ENCODE data around the gene KCNJ4. TPM values are rescaled to one million over a fixed set of nuclear protein-coding genes. Genes with fewer than 3 reads are reported as not detected.

The KCNJ4 gene
- total RNA-seq, 1 experiment from 2014 or later = not detected

DNA sequence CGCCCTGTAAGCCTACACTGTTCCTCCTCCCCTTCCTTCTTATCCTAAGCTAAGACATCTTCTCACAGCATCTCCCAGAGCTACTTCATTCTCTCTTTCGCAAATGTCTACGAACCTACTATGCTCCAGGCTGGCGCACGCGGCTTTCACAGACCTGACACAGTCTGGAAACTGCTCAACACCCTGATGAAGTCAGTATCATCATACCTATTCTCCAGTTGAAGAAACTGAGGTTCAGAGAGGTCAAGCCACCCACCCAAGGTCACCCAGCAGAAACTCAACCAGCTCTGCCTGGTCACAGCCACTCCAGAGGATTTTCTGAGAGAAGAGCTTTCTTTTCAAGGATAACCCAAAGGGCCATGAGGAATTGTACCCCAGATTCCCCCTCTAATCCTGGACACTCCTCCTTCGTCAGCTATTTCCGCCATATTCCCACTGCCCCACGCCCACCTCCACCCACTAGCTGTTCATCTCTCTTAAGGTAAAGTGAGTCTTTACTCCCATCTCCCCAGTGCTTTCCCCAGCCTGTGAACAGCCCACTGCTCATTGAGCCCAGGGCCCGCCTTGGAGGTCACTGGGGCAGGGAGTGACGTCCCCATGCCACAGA lies 1.8 kb downstream of the KCNJ4 start:
- ATAC-seq (no peak), DNase-seq (no peak)
- no peaks in the 10 kb centered on the region for H3K9me2 ChIP-seq (replicated peaks; ENCODE audit: low read length)
- H3K27ac ChIP-seq (ENCODE audit: low read length) = no peak overlapping the region
- H3K4me3 ChIP-seq (ENCODE audit: low read length) = no peak overlapping the region
- H3K9me3 ChIP-seq (ENCODE audit: low read length) = no peaks in the 10 kb centered on the region
- H3K27me3 ChIP-seq (ENCODE audit: low read length) = peaks cover 10% of the 10 kb centered on the region
- no TSS peak for BruUV-seq (replicated peaks)
- H3K79me2 ChIP-seq (ENCODE audit: low read length) = no peaks in the 10 kb centered on the region
- no peak overlapping the region for H3K4me2 ChIP-seq (ENCODE audit: low read length)
- intact Hi-C loops (cut with micrococcal nuclease) = no loop called here
- no peak overlapping the region for H2AFZ ChIP-seq (ENCODE audit: low read length)
- no peak overlapping the region for H3K9ac ChIP-seq (ENCODE audit: low read length)
- POLR2A ChIA-PET (ENCODE audit: unreplicated experiment) = no interaction called here
- TF ChIP-seq EZH2phosphoT487 (IDR thresholded peaks at IDR 0.05; ENCODE audit: borderline replicate concordance, low read length) (no peak), EZH2 (IDR thresholded peaks at IDR 0.05; ENCODE audit: low read length, unreplicated experiment) (no peak)
- TF ChIP-seq, protein P1, sequence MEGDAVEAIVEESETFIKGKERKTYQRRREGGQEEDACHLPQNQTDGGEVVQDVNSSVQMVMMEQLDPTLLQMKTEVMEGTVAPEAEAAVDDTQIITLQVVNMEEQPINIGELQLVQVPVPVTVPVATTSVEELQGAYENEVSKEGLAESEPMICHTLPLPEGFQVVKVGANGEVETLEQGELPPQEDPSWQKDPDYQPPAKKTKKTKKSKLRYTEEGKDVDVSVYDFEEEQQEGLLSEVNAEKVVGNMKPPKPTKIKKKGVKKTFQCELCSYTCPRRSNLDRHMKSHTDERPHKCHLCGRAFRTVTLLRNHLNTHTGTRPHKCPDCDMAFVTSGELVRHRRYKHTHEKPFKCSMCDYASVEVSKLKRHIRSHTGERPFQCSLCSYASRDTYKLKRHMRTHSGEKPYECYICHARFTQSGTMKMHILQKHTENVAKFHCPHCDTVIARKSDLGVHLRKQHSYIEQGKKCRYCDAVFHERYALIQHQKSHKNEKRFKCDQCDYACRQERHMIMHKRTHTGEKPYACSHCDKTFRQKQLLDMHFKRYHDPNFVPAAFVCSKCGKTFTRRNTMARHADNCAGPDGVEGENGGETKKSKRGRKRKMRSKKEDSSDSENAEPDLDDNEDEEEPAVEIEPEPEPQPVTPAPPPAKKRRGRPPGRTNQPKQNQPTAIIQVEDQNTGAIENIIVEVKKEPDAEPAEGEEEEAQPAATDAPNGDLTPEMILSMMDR (conservative IDR thresholded peaks at IDR 0.05; ENCODE audit: low read depth, low read length) = no peak
- H3K36me3 ChIP-seq (ENCODE audit: low read depth, low read length) = no peaks in the 10 kb centered on the region
- no peaks in the 10 kb centered on the region for H4K20me1 ChIP-seq (ENCODE audit: low read length)
- H3F3A ChIP-seq (ENCODE audit: low read length, unreplicated experiment) = no peaks in the 10 kb centered on the region
- CTCF ChIA-PET = no interaction called here
- H3K4me1 ChIP-seq (ENCODE audit: insufficient read depth, low read length) = no peaks in the 10 kb centered on the region

DNA sequence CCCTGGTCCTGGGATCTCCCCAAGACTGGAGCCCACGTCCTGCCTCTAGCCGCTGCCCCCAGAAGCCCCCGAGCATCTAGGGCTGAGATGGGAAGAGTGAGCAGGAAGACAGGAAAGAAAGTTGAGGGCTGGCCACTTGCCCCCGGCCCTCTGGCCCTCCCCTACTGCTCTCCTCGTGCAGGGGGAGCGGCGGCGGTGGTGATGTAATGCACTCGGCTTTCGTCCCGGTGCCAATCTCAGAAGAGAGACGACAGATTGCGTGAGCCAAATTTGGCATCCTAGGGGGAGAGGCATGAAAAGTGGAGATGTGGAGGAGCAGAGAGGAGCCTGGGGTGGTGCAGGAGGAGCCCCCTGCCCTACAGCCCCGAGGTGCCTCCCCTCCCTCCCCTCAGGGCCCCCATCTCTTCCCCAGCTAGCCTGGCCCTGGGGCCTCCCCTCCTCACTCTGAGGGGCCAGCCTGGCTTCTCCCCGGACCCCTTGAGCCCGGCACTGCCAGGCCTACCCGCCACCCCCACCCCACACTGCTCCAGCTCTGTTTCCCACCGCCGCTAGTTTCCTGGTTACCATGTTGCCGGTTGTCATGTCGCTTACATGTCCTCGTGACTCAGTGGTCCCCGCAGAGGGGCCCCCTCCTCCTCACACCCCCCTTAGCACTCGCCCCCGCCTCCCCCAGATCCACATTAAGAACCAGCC lies 2.5 kb downstream of the KCNJ4 start:
- CTCF ChIA-PET = no interaction called here
- intact Hi-C loops (cut with micrococcal nuclease) = no loop called here

DNA sequence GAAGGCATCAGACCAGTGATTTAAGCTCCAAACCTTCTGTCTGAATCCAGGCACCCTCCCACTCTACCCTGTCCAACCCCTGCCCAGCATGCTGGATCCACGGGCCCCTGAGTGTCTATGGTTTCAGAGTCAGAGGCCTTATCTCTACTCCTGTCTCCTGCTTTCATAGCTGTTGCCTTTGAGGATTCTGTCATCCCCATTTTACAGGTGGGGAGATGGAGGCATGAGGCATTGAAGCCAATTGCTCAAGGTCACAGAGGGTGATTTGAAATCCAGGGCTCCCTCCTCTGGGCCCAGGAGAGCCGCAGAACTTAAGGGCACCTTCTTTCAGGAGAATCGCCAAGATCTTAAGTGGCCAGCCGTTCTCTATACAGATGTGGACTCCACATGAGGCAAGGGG lies 3.1 kb downstream of the KCNJ4 start:
- BruUV-seq (replicated peaks) = no TSS peak
- no peaks in the 10 kb centered on the region for H4K20me1 ChIP-seq (ENCODE audit: low read length)
- TF ChIP-seq, protein P1 (conservative IDR thresholded peaks at IDR 0.05; ENCODE audit: low read depth, low read length) = no peak
- H3K27ac ChIP-seq (ENCODE audit: low read length) = no peak overlapping the region
- H3K4me1 ChIP-seq (ENCODE audit: insufficient read depth, low read length) = no peaks in the 10 kb centered on the region
- intact Hi-C loops (cut with micrococcal nuclease) = no loop called here
- no peaks in the 10 kb centered on the region for H3K9me3 ChIP-seq (ENCODE audit: low read length)
- no peak overlapping the region for H2AFZ ChIP-seq (ENCODE audit: low read length)
- ChIA-PET POLR2A (ENCODE audit: unreplicated experiment) (no interaction called here), CTCF (interaction anchor here (0.6 kb wide), 1 partner anchor 38 kb away, joined by 4 read pairs; no protein-coding TSS in a partner anchor)
- no peaks in the 10 kb centered on the region for H3K36me3 ChIP-seq (ENCODE audit: low read depth, low read length)
- H3F3A ChIP-seq (ENCODE audit: low read length, unreplicated experiment) = no peaks in the 10 kb centered on the region
- DNase-seq (no peak), ATAC-seq (no peak)
- H3K9ac ChIP-seq (ENCODE audit: low read length) = no peak overlapping the region
- H3K4me3 ChIP-seq (ENCODE audit: low read length) = no peak overlapping the region
- H3K27me3 ChIP-seq (ENCODE audit: low read length) = peaks cover 10% of the 10 kb centered on the region
- H3K9me2 ChIP-seq (replicated peaks; ENCODE audit: low read length) = no peaks in the 10 kb centered on the region
- H3K79me2 ChIP-seq (ENCODE audit: low read length) = no peaks in the 10 kb centered on the region
- no peak overlapping the region for H3K4me2 ChIP-seq (ENCODE audit: low read length)

More for the DNA sequence above, 2.5 kb downstream of the KCNJ4 start:
- no peaks in the 10 kb centered on the region for H3K79me2 ChIP-seq (ENCODE audit: low read length)
- no peaks in the 10 kb centered on the region for H3K9me3 ChIP-seq (ENCODE audit: low read length)
- no peaks in the 10 kb centered on the region for H3K4me1 ChIP-seq (ENCODE audit: insufficient read depth, low read length)
- H3K9me2 ChIP-seq (replicated peaks; ENCODE audit: low read length) = no peaks in the 10 kb centered on the region
- BruUV-seq (replicated peaks) = no TSS peak
- no peak overlapping the region for H3K27ac ChIP-seq (ENCODE audit: low read length)
- no peak overlapping the region for H3K4me3 ChIP-seq (ENCODE audit: low read length)
- no peaks in the 10 kb centered on the region for H3K36me3 ChIP-seq (ENCODE audit: low read depth, low read length)
- H3K9ac ChIP-seq (ENCODE audit: low read length) = no peak overlapping the region
- no peaks in the 10 kb centered on the region for H3F3A ChIP-seq (ENCODE audit: low read length, unreplicated experiment)
- H4K20me1 ChIP-seq (ENCODE audit: low read length) = no peaks in the 10 kb centered on the region
- TF ChIP-seq EZH2phosphoT487 (IDR thresholded peaks at IDR 0.05; ENCODE audit: borderline replicate concordance, low read length) (no peak), EZH2 (IDR thresholded peaks at IDR 0.05; ENCODE audit: low read length, unreplicated experiment) (no peak)
- H2AFZ ChIP-seq (ENCODE audit: low read length) = no peak overlapping the region
- H3K27me3 ChIP-seq (ENCODE audit: low read length) = peaks cover 10% of the 10 kb centered on the region
- POLR2A ChIA-PET (ENCODE audit: unreplicated experiment) = no interaction called here
- DNase-seq (no peak), ATAC-seq (no peak)
- no peak overlapping the region for H3K4me2 ChIP-seq (ENCODE audit: low read length)
